ENCODE results near the gene PIP5K1A.

The PIP5K1A gene

DNA sequence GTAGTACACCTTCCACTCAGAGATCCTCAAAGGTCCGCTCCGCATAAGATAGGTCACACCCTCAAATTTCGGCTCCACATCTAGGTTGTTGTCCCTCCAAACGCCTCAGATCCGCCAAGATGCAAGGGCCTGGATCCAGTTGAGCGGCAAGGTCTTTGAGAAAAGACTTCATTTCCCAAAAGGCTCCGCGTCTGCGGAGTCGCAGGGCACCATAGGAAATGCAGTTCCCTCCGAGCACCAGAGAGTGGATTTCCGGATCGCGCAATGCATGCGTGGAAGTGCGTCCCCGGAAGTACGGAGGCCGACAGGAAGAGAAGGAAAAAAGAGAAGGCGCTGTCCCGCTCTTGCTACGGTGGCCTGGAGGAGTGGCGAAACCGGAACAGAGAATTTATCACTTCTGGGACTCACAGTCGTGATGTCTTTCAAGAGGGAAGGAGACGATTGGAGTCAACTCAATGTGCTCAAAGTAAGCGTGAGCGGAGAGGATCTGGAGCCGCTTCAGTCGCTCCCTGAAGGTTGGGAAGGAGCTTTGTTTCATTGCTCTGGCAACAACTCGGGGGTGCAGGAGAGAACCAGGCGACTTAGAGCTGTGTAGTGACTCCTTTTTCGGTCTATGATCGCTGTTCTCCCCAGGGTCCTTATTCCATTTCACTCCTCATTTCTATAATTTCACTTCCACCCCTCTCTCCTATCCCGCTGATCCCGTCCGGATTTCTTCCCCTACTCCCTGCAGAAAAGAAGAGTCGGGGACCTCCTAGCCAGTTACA, 32.4 kb upstream of the PIP5K1A start, which contains the start of the genes LYSMD1 and SCNM1:
TSS of gene LYSMD1 (minus strand) at position 165 of the 767 bp plus-strand sequence. CDS start 644 bp downstream, outside the sequence.
TSS of gene SCNM1 (plus strand) at position 407 of the 767 bp plus-strand sequence. CDS start at position 416, 9 bp downstream.
- Histone ChIP-seq H3K4me2 (peak within 1 kb of the TSS; percentile 91 to 100 (median 97)), H3K4me1 (peaks cover 33 to 64% (median 58%) of the 10 kb centered on the region in 10 experiments), H3K27me3 (no peaks in the 10 kb centered on the region), H3K27ac (peak within 1 kb of the TSS; percentile 73 to 89 (median 86)), H3K36me3 (peaks cover 44 to 83% (median 65%) of the 10 kb centered on the region in 11 experiments), H3K9me3 (replicated peaks in 1 of 11) (no peaks in the 10 kb centered on the region), H3K4me3 (peak within 1 kb of the TSS; percentile 72 to 94 (median 88)), H4K20me1 (peaks cover 0 to 49% (median 23%) of the 10 kb centered on the region in 11 experiments; a peak in 12 of 22 replicates), H3K9ac (peak within 1 kb of the TSS; percentile 83 to 94 (median 89))
- no peak for TF ChIP-seq Cebpa-rat (IDR thresholded peaks at IDR 0.05)

DNA sequence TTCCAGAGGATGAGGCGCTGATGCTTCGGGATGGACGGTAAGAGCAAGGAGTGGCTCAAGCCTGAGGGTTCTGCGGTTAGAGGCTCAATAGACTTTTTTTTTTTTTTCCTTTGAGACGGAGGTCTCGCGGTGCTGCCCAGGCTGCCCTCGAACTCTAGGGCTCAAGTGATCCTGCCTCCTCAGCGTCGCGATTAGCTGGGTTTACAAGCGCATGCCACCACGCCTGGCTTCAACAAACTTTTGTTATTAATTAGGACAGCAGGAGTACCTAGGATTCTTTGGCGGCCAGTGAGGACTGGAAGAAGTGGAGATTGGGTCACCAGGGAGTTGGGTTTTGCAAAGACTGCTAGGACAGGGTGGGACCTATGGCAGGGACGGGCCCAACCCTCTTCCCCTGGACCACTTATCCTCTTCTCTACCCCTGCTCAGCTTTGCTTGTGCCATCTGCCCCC, 31.8 kb upstream of the PIP5K1A start:
- Histone ChIP-seq H3K27ac (peak overlapping the region; percentile 73 to 89 (median 86)), H3K9ac (peak overlapping the region; percentile 83 to 94 (median 89)), H3K9me3 (replicated peaks in 1 of 11) (no peaks in the 10 kb centered on the region), H3K27me3 (no peaks in the 10 kb centered on the region), H3K4me2 (peak overlapping the region; percentile 91 to 100 (median 97)), H3K4me1 (peaks cover 33 to 58% (median 52%) of the 10 kb centered on the region in 10 experiments), H3K36me3 (peaks cover 48 to 83% (median 66%) of the 10 kb centered on the region in 11 experiments), H4K20me1 (peaks cover 0 to 51% (median 20%) of the 10 kb centered on the region in 11 experiments; a peak in 12 of 22 replicates), H3K4me3 (peak overlapping the region; percentile 72 to 94 (median 88))
- TF ChIP-seq Cebpa-rat (IDR thresholded peaks at IDR 0.05): no peak

DNA sequence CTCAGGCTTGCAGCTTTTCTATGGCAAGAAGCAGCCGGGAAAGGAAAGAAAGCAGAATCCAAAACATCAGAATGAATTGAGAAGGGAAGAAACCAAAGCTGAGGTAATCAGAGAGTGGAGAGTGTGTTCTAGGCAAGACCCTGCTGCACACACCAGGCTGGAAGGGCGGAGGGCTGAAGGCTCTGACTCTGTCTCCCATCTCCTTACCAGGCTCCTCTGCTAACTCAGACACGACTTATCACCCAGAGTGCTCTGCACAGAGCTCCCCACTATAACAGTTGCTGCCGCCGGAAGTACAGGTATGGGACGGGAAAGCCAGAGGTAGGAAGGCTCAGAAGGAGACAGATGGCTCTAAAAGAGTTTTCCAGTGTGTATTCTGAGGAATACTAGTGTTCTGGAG, 31.2 kb upstream of the PIP5K1A start:
- peaks cover 51 to 83% (median 66%) of the 10 kb centered on the region in 11 experiments for H3K36me3 ChIP-seq
- peak overlapping the region; percentile 72 to 94 (median 88) for H3K4me3 ChIP-seq

DNA sequence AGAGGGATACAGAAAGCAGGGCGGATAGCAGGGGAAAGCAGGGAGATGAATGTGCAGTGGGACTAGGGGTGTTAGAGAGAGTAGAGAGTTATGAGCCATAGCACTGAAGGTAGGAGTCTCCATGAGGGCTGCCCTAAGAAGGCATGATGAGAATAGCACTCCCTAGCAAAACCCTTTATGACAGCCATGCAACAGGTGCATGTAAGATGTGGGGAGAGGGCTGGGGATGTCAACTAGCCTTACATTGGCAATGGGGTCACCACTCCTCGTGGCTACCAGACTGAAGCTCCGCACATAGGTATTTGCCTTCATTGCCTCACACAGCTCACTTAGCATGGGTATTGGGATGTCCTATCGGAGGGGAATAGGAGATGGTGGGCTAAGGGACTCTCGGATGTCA, 27.2 kb upstream of the PIP5K1A start:
- no peaks in the 10 kb centered on the region for H3K27me3 ChIP-seq
- no peak overlapping the region for H3K4me2 ChIP-seq
- no peak for TF ChIP-seq Cebpa-rat (IDR thresholded peaks at IDR 0.05)
- no peak overlapping the region for H3K27ac ChIP-seq
- no peak overlapping the region for H3K9ac ChIP-seq
- peaks cover 10 to 28% (median 14%) of the 10 kb centered on the region in 10 experiments for H3K4me1 ChIP-seq
- peaks cover 0 to 25% (median 4%) of the 10 kb centered on the region in 11 experiments; a peak in 7 of 22 replicates for H4K20me1 ChIP-seq
- peaks cover 73 to 90% (median 83%) of the 10 kb centered on the region in 11 experiments for H3K36me3 ChIP-seq
- H3K4me3 ChIP-seq: no peak overlapping the region
- no peaks in the 10 kb centered on the region for H3K9me3 ChIP-seq (replicated peaks in 1 of 11)

More for the DNA sequence above, 31.2 kb upstream of the PIP5K1A start:
- Histone ChIP-seq H3K27me3 (no peaks in the 10 kb centered on the region), H3K4me2 (peak overlapping the region; percentile 91 to 100 (median 97)), H3K4me1 (peaks cover 33 to 52% (median 46%) of the 10 kb centered on the region in 10 experiments), H4K20me1 (peaks cover 0 to 45% (median 14%) of the 10 kb centered on the region in 11 experiments; a peak in 12 of 22 replicates), H3K27ac (peak overlapping the region in 10 of 11 experiments; percentile 73 to 89 (median 86); a peak in 17 of 22 replicates), H3K9me3 (replicated peaks in 1 of 11) (no peaks in the 10 kb centered on the region), H3K9ac (peak overlapping the region; percentile 83 to 94 (median 89))
- TF ChIP-seq Cebpa-rat (IDR thresholded peaks at IDR 0.05): no peak

DNA sequence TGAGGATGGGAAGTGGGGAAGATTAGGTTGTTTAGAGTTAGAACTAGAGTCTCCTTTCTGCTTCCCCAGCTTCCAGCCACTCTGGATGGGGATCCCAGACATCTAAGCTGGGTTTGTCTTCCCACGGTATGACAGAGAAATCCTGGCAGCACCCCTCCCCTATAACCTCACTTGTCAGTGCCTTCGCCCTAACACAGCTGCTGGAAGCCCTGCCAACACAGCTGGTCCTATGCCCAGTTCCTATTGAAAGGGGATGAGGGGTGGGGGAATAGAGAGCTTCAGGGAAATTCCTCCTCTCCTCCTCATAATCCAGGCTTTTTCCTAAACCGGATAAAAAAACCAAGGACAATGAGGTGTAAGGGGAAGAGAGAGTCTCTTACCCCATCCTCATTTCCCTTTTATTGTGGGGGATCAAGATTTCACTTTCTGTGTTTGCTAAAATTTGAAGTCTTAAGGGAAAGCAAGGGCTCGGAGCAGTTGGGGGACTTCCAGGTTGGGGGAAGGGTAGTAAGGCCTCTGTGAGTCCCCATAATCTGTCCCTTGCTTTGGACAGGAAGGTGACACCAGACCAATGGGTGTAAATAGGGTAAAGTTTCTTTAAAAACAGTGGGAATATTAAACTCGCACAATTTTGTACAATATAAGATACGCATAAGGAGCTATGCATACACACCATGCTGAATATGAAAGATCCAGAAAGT, 23.2 kb upstream of the PIP5K1A start:
- Histone ChIP-seq H3K4me1 (peaks cover 0 to 14% (median 0%) of the 10 kb centered on the region in 10 experiments; a peak in 6 of 20 replicates), H3K36me3 (peaks cover 81 to 96% (median 91%) of the 10 kb centered on the region in 11 experiments), H3K9ac (peak overlapping the region in 2 of 11 experiments; percentile 13 to 41; a peak in 2 of 22 replicates), H4K20me1 (peaks cover 0 to 21% (median 4%) of the 10 kb centered on the region in 11 experiments; a peak in 6 of 22 replicates), H3K27me3 (no peaks in the 10 kb centered on the region), H3K27ac (peak overlapping the region in 5 of 11 experiments; percentile 8 to 49 (median 34); a peak in 6 of 22 replicates), H3K4me2 (peak overlapping the region in 2 of 11 experiments; percentile 5 to 33; a peak in 1 of 22 replicates), H3K9me3 (replicated peaks in 1 of 11) (no peaks in the 10 kb centered on the region), H3K4me3 (no peak overlapping the region)
- no peak for TF ChIP-seq Cebpa-rat (IDR thresholded peaks at IDR 0.05)

DNA sequence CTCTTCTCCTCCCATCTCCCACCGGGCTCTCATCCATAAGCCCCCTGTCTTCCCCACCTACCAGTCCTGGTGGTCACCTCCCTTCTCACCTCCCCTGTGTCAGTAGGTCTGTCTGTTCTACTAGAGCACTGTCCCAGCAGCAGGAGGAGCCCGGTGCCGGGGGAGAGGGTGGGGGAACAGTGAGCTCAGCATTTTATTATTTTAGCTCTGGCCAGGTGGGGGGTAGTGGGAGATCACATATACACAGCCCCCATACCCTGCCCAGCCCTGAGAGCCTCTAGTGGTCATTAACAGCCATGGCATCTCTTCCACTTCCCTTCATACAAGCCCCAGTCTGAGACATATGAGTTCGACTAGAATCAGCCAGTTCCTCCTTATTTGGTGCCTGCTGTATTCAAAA, 22.5 kb upstream of the PIP5K1A start, which contains the start of gene TMOD4:
TSS of gene TMOD4 (minus strand) at position 119 of the 400 bp plus-strand sequence. CDS start 1,106 bp downstream, outside the sequence.
- TF ChIP-seq Cebpa-rat (IDR thresholded peaks at IDR 0.05): no peak
- H3K9me3 ChIP-seq (replicated peaks in 1 of 11): no peaks in the 10 kb centered on the region
- H3K4me3 ChIP-seq: no peak within 1 kb of the TSS
- peaks cover 81 to 96% (median 91%) of the 10 kb centered on the region in 11 experiments for H3K36me3 ChIP-seq
- peaks cover 0 to 16% (median under 1%) of the 10 kb centered on the region in 11 experiments; a peak in 5 of 22 replicates for H4K20me1 ChIP-seq
- H3K4me1 ChIP-seq: peaks cover 0 to 14% (median 0%) of the 10 kb centered on the region in 10 experiments; a peak in 6 of 20 replicates
- H3K27ac ChIP-seq: peak within 1 kb of the TSS in 8 of 11 experiments; percentile 8 to 49 (median 24); a peak in 9 of 22 replicates
- peak within 1 kb of the TSS in 3 of 11 experiments; percentile 13 to 41 (median 22); a peak in 3 of 22 replicates for H3K9ac ChIP-seq
- H3K27me3 ChIP-seq: no peaks in the 10 kb centered on the region
- H3K4me2 ChIP-seq: peak within 1 kb of the TSS in 2 of 11 experiments; percentile 5 to 33; a peak in 1 of 22 replicates

DNA sequence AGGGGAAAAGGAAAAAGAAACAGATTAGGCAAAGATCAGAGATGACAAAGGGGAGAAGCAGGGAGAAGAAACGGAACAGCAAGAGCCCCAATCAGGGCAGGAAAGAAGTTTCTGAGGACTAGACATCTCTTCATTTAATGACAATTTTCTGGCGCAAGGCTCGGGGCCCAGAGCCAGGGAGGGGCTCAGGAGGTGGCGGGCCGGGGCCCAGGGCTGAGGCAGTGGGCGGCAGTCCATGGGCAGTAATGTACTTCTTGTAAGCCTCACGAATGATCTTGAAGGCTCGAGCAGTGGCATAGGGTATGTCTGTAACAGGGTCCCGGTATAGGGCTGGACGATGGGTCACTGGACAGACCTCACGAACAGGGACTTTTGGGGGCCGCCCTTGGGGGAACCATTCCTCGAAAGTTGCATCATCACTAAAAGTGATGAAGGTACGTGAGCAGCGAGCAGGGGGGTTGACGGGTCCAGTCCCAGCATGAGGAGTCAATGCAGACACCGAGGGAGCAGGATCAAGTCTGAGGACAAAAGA, 21.8 kb upstream of the PIP5K1A start:
- Histone ChIP-seq H4K20me1 (peaks cover 0 to 9% (median 0%) of the 10 kb centered on the region in 11 experiments; a peak in 3 of 22 replicates), H3K27me3 (no peaks in the 10 kb centered on the region), H3K36me3 (peaks cover 81 to 96% (median 91%) of the 10 kb centered on the region in 11 experiments), H3K4me1 (peaks cover 0 to 14% (median 0%) of the 10 kb centered on the region in 10 experiments; a peak in 6 of 20 replicates), H3K27ac (peak overlapping the region in 1 of 11 experiments; percentile 10; a peak in 1 of 22 replicates), H3K4me3 (no peak overlapping the region), H3K4me2 (no peak overlapping the region; a peak in 1 of 22 replicates), H3K9me3 (replicated peaks in 1 of 11) (no peaks in the 10 kb centered on the region), H3K9ac (0 out of 22 replicates have a peak overlapping the region, but pooled peaks of 1 of the 11 experiments have one; percentile 22)
- TF ChIP-seq Cebpa-rat (IDR thresholded peaks at IDR 0.05): 0 out of 22 replicates have a peak, but pooled peaks of 1 of the 11 experiments have one; percentile 11

DNA sequence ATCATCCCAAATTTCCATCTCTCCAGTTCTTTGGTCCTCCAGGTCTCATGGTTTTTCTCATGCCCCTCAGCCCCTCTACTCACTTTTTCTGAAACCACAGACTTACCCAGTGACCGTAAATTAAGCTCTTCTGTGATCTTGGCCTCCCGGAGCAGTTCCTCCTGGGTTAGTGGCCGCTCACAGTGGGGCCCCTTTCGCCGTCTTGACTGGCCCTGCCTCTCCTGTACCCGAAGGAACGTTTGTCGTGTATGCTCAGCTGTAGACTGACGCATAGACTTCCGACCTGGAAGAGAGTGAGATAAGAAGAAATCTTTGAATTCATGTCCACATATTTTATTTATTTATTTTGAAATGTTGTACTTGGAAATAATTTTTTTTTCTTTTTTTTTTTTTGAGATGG, 14.1 kb upstream of the PIP5K1A start:
- Histone ChIP-seq H3K4me2 (no peak overlapping the region), H3K27ac (no peak overlapping the region), H3K9ac (no peak overlapping the region), H3K4me3 (no peak overlapping the region), H3K4me1 (peaks cover 16 to 22% (median 17%) of the 10 kb centered on the region in 10 experiments), H3K36me3 (peaks cover 68 to 82% (median 79%) of the 10 kb centered on the region in 11 experiments), H3K27me3 (no peaks in the 10 kb centered on the region), H4K20me1 (peaks cover 0 to 9% (median 0%) of the 10 kb centered on the region in 11 experiments; a peak in 4 of 22 replicates), H3K9me3 (replicated peaks in 1 of 11) (no peaks in the 10 kb centered on the region)
- no peak for TF ChIP-seq Cebpa-rat (IDR thresholded peaks at IDR 0.05)
